Coronary artery (tissue), 2 donors: Measurements from ENCODE around the gene STXBP4.

Experiments
- DNase-seq: peaks from one replicate; pipeline ENCODE4 v3.0.0-alpha.2; 2017; ENCODE audit warnings: low spot score
- H3K27ac ChIP-seq, 2 donors: fragments of 200-600 bp; sonication (generic); one replicate each; pipeline ENCODE4 v1.5.1; 2016 to 2019
- H3K4me3 ChIP-seq: fragments of 200-600 bp; sonication (generic); 2 replicates; pipeline ENCODE4 v1.5.1; 2016; ENCODE audit warnings: mild to moderate bottlenecking, moderate library complexity
- CTCF ChIP-seq: fragments of 200-600 bp; sonication (generic); IDR thresholded peaks from one replicate; pipeline ENCODE4 v1.5.1; 2019; ENCODE audit warnings: antibody characterized with exemption

STXBP4 gene

GRCh38 chr17:55059724-55060123 lies 91.2 kb downstream of the STXBP4 start:
- TF ChIP-seq CTCF: no peak
- Histone ChIP-seq H3K27ac (no peak overlapping the region), H3K4me3 (no peak overlapping the region)
- DNase-seq: no peak

- Histone ChIP-seq H3K27ac (no peak overlapping the region), H3K4me3 (no peak overlapping the region)
- DNase-seq: no peak
- no peak for TF ChIP-seq CTCF
Measured at GRCh38 chr17:55062921-55063320, 94.4 kb downstream of the STXBP4 start.

GRCh38 chr17:55063885-55064874 lies 95.6 kb downstream of the STXBP4 start:
- Histone ChIP-seq H3K4me3 (no peak overlapping the region), H3K27ac (no peak overlapping the region)
- DNase-seq: no peak
- no peak for TF ChIP-seq CTCF

- no peak for DNase-seq
- no peak overlapping the region for H3K27ac ChIP-seq
- H3K4me3 ChIP-seq: no peak overlapping the region
- TF ChIP-seq CTCF: no peak
Measured at GRCh38 chr17:55067697-55068439, 99.3 kb downstream of the STXBP4 start.

GRCh38 chr17:55068862-55069811 lies 100.6 kb downstream of the STXBP4 start:
- Histone ChIP-seq H3K4me3 (no peak overlapping the region), H3K27ac (no peak overlapping the region)
- DNase-seq: no peak
- no peak for TF ChIP-seq CTCF

- DNase-seq: no peak
- H3K4me3 ChIP-seq: no peak overlapping the region
- TF ChIP-seq CTCF: no peak
- no peak overlapping the region for H3K27ac ChIP-seq
Measured at GRCh38 chr17:55069983-55070529, 101.5 kb downstream of the STXBP4 start.
